ENCODE results near the gene KDM4D. TPM values are rescaled to one million over a fixed set of nuclear protein-coding genes. Genes with fewer than 3 reads are reported as not detected.
"Not testable (repeated sequence)": the region's sequence is repeated elsewhere in the genome, so short reads cannot be mapped to it uniquely, and the experiment has no call there.

KDM4D gene
- total RNA-seq, 1 donor from 2014 or later = 0.93 TPM

- H3K4me3 Mint-ChIP-seq (ENCODE audit: unreplicated experiment) = no peak within 1 kb of the TSS
- Histone ChIP-seq H3K9ac (ENCODE audit: low read length) (no peak within 1 kb of the TSS), H3K36me3 (ENCODE audit: insufficient read depth, low read length) (no peaks in the 10 kb centered on the region), H3K9me3 (ENCODE audit: insufficient read depth, low read depth, low read length) (no peaks in the 10 kb centered on the region), H3K4me2 (ENCODE audit: low read length) (no peak within 1 kb of the TSS), H3K27ac (ENCODE audit: low read depth, low read length) (no peak within 1 kb of the TSS), H3K79me2 (ENCODE audit: insufficient read depth, low read length) (no peaks in the 10 kb centered on the region), H3K4me3 (ENCODE audit: insufficient read depth, low read depth, low read length) (no peak within 1 kb of the TSS), H3K4me1 (ENCODE audit: insufficient read depth, low read length) (no peaks in the 10 kb centered on the region), H4K20me1 (ENCODE audit: insufficient read depth, low read length) (no peaks in the 10 kb centered on the region), H2AFZ (ENCODE audit: low read depth, low read length) (no peak within 1 kb of the TSS), H3K27me3 (ENCODE audit: insufficient read depth, low read length) (no peaks in the 10 kb centered on the region)
- H3K36me3 Mint-ChIP-seq (ENCODE audit: low read depth, unreplicated experiment) = no peaks in the 10 kb centered on the region
- H3K4me1 Mint-ChIP-seq (ENCODE audit: low read depth, unreplicated experiment) = no peaks in the 10 kb centered on the region
- H3K27ac Mint-ChIP-seq (ENCODE audit: unreplicated experiment) = no peak within 1 kb of the TSS
- FAIRE-seq = no peak
- peaks cover 2% of the 10 kb centered on the region for H3K27me3 Mint-ChIP-seq (ENCODE audit: low read depth, unreplicated experiment)
- peaks cover 2% of the 10 kb centered on the region for H3K9me3 Mint-ChIP-seq (ENCODE audit: unreplicated experiment)
- DNase-seq (ENCODE audit: low read depth) = no peak
- TF ChIP-seq EZH2 (IDR thresholded peaks at IDR 0.05; ENCODE audit: insufficient read depth, low read length) (no peak), CTCF (IDR thresholded peaks at IDR 0.05; ENCODE audit: insufficient read depth, low read depth, low read length) (no peak)
Measured at GRCh38 chr11:95024958-95025357, 51.4 kb downstream of the KDM4D start, which contains the start of gene KDM4E. KDM4E (plus strand) TSS chr11:95025258; CDS start chr11:95025558, 300 bp downstream.

GRCh38 chr11:95025594-95025993, 52.1 kb downstream of the KDM4D start:
- not testable (repeated sequence) for H3K79me2 ChIP-seq (ENCODE audit: insufficient read depth, low read length); H3K9me3 Mint-ChIP-seq (ENCODE audit: unreplicated experiment); H3K4me1 Mint-ChIP-seq (ENCODE audit: low read depth, unreplicated experiment); H3K4me2 ChIP-seq (ENCODE audit: low read length); H3K4me3 ChIP-seq (ENCODE audit: insufficient read depth, low read depth, low read length); H2AFZ ChIP-seq (ENCODE audit: low read depth, low read length); H3K4me3 Mint-ChIP-seq (ENCODE audit: unreplicated experiment); H3K27me3 Mint-ChIP-seq (ENCODE audit: low read depth, unreplicated experiment); H4K20me1 ChIP-seq (ENCODE audit: insufficient read depth, low read length); H3K27ac Mint-ChIP-seq (ENCODE audit: unreplicated experiment); H3K9ac ChIP-seq (ENCODE audit: low read length); H3K27me3 ChIP-seq (ENCODE audit: insufficient read depth, low read length); H3K36me3 ChIP-seq (ENCODE audit: insufficient read depth, low read length); H3K27ac ChIP-seq (ENCODE audit: low read depth, low read length); H3K36me3 Mint-ChIP-seq (ENCODE audit: low read depth, unreplicated experiment); DNase-seq (ENCODE audit: low read depth); H3K4me1 ChIP-seq (ENCODE audit: insufficient read depth, low read length); FAIRE-seq; H3K9me3 ChIP-seq (ENCODE audit: insufficient read depth, low read depth, low read length)

- no peak overlapping the region for H3K4me3 Mint-ChIP-seq (ENCODE audit: unreplicated experiment)
- DNase-seq (ENCODE audit: low read depth) (no peak), FAIRE-seq (no peak)
- Histone ChIP-seq H3K27ac (ENCODE audit: low read depth, low read length) (no peak overlapping the region), H3K9ac (ENCODE audit: low read length) (no peak overlapping the region), H3K4me1 (ENCODE audit: insufficient read depth, low read length) (no peaks in the 10 kb centered on the region), H3K4me2 (ENCODE audit: low read length) (no peak overlapping the region), H3K4me3 (ENCODE audit: insufficient read depth, low read depth, low read length) (no peak overlapping the region), H3K36me3 (ENCODE audit: insufficient read depth, low read length) (no peaks in the 10 kb centered on the region), H3K79me2 (ENCODE audit: insufficient read depth, low read length) (no peaks in the 10 kb centered on the region), H4K20me1 (ENCODE audit: insufficient read depth, low read length) (no peaks in the 10 kb centered on the region), H3K9me3 (ENCODE audit: insufficient read depth, low read depth, low read length) (no peaks in the 10 kb centered on the region), H2AFZ (ENCODE audit: low read depth, low read length) (no peak overlapping the region), H3K27me3 (ENCODE audit: insufficient read depth, low read length) (no peaks in the 10 kb centered on the region)
- TF ChIP-seq EZH2 (IDR thresholded peaks at IDR 0.05; ENCODE audit: insufficient read depth, low read length) (no peak), CTCF (IDR thresholded peaks at IDR 0.05; ENCODE audit: insufficient read depth, low read depth, low read length) (no peak)
- H3K4me1 Mint-ChIP-seq (ENCODE audit: low read depth, unreplicated experiment) = no peaks in the 10 kb centered on the region
- H3K36me3 Mint-ChIP-seq (ENCODE audit: low read depth, unreplicated experiment) = no peaks in the 10 kb centered on the region
- H3K27ac Mint-ChIP-seq (ENCODE audit: unreplicated experiment) = no peak overlapping the region
- H3K9me3 Mint-ChIP-seq (ENCODE audit: unreplicated experiment) = peaks cover 3% of the 10 kb centered on the region
- peaks cover 10% of the 10 kb centered on the region for H3K27me3 Mint-ChIP-seq (ENCODE audit: low read depth, unreplicated experiment)
Measured at GRCh38 chr11:95028357-95028756, 54.8 kb downstream of the KDM4D start.

Measured in astrocyte (in vitro differentiated cells and primary cell).